GM18861 (cell line): ENCODE results near the gene TUG1.

Experiments
- ATAC-seq: cut with Tn5 transposase; IDR thresholded peaks from one replicate; pipeline ENCODE4 v1.9.1; 2021; ENCODE audit not compliant: unreplicated experiment

TUG1 gene

DNA sequence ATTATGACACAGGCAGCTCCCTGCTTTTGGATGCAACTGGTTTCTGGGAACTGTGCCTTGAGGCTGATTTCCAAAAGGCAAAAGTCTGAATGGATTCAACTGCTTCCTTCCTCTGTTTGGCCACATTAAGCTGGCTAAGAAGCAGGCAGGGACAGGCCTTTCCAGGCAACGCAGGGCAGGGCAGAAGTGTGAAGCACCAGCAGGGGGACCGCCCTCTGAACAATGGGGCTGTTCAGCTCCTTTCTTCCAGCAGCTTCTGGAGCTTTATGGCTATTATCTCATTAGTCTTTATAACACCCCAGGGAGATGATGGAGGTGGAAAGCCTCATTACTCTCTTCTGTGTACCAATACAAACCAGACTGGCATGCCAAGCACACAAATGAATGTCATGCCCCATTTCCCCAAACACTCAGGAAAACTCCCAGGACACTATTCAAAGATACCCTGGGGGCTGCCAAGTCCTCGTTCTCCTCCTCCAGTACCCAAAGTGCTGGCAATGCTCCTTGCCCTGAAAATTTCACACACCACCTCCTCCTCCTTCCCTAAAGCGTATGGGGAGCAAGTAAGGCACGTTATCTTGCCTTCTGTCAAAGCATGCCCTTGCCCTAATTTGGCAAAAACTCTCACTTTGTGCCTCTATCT lies 21.8 kb upstream of the TUG1 start:
- no peak for ATAC-seq

DNA sequence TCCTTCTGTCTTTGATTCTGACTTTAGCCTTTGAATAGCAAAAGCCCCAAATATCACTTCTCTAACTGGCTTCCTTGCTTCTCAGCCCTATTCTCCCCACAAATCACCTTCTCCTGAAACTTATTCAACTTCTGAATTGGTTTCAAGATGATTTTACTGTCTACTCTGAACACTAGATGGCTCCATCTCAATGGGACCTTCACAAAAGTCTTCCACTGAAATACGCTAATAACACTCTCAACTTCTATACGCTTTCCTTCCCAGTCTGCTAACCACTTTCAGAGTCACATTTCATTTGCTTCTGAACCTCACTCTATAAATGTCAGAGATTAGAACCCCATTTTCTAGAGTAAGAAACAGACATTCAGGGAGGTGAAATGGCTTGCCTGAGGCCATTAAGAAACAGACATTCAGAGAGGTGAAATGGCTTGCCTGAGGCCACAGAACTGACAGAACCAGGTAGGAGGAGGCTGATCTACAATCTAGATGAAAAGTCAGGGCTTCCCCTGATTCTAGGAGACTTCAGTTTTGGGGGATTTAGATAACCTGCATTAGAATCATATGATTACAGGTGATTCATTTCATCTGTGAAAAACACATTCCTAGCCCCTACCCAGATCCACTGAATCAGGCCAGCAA lies 21.1 kb upstream of the TUG1 start:
- ATAC-seq, result no peak

- ATAC-seq, result no peak
These were observed 20.1 kb upstream of the TUG1 start for GRCh38 chr22:30948930-30949342.

GRCh38 chr22:30949934-30950660 lies 19.0 kb upstream of the TUG1 start:
- ATAC-seq, result no peak

- ATAC-seq, result no peak
These were observed 15.9 kb upstream of the TUG1 start for GRCh38 chr22:30953206-30953605.

DNA sequence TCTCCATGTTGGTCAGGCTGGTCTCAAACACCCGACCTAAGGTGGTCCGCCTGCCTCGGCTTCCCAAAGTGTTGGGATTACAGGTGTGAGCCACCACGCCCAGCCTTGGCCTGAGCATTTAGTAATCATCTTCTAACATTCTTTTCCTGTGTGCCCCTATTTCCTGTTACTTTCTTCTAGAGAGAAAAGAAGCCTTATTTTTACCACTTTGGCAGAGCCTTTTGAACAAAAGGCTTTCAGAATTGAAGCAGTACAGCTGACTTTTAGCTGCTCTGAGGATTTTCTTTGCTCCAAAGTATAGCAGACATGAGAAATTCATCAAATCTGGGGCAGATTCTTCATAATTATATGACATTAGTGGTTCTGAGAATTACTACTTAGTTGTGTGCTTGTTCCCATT lies 13.9 kb upstream of the TUG1 start:
- ATAC-seq, result no peak

DNA sequence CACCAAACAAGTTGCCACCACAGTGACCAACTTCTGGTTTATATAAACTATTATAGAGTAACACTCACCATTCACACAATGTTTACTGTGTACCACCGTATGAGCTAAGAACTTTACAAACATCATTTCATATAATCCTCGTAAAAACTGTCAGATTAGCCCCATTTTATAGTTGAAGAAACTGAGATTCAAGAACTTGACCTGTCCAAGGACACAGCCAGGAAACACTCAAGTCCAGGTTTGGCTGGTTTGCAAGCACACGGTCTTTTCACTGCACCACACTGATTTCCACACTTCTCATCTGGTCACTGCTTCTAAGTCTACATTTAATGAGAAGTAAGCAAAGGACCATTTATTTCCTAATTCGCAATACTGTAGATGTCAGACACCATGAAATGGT lies 4.2 kb upstream of the TUG1 start:
- ATAC-seq, result no peak

DNA sequence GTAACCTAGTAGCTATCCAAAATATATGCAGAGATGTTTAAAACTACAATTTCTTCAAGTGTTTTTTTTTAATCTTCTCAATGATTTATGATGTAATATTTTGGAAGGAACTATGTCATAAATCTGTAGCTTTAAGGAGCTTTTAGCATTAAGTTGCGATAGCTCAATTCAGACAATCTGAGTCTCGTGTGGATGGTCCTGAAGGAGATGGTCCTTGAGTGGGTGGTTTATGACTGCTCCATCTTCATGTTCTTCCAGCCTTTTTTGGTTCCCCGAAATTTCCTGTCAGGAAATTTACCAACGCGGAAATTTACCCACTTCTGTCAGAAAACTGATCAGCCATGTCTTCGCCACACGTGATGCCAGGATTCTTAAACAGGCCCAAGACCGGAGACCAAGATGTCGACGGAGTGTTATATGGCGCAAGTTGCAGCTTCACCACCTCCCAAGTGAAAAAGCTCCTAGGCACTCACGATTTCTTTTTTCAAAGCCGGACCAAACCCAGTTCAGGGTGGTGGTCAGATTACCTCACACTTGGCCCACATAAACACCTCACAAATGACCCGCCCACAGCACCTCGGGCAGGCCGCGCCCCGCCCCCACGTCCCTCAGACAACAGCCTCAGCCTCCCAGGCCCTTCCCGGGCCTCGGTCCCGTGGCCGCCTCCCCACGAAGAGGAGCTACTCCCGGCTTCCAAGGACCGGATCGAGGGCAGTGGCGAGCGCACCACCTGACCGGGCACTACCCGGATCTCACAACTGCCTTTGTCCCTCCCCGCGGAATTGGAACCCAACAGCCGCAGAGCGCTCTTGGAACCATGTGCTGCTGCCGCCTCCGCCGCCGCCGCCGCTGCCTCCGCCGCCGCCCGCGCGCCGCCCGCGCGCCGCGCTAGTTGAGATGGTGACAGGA lies 796 bp upstream of the TUG1 start, which contains the start of gene MORC2:
Gene MORC2, minus strand, starts transcription at position 760 of the 909 bp plus-strand sequence. CDS start 885 bp downstream, outside the sequence.
- ATAC-seq, result no peak

GRCh38 chr22:30969532-30970355 lies 679 bp downstream of the TUG1 start:
- ATAC-seq, result peak; percentile 31

DNA sequence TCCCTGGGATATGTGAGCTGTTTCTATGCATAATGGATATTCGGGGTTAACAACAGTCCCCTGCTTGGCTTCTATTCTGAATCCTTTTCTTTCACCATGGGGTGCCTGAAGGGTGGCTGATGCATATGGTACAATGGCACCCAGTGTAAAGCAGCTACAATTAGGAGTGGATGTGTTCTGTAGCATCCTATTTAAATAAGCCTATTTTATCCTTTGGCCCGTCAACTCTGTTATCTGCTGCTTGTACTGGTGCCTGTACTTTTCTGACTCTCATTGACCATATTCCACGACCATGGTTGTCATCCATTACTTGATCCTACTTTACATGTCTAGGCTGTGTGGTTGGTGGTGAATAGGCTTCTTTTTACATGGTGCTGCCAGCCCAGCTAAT lies 1.3 kb downstream of the TUG1 start:
- no peak for ATAC-seq

GRCh38 chr22:30978304-30978962 lies 9.4 kb downstream of the TUG1 start:
- no peak for ATAC-seq

DNA sequence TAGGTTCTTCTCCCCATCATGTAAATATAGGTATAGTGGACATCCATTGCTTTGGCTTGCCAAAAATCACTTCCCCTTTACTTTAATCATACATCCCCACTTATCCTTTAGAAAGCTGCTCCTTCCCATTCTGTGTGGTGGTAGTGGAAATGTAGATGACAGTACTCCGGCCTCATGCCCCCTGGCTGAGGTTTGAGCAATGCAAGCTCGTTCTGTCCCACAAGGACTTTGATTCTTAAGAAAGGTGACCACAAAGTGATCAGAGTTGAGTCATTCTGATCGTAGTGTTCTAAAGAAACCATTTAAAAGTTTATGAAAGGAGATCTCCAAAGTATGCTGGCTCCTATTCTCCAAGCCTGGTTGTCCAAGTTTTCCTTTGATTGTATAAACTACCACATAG lies 10.9 kb downstream of the TUG1 start:
- no peak for ATAC-seq

DNA sequence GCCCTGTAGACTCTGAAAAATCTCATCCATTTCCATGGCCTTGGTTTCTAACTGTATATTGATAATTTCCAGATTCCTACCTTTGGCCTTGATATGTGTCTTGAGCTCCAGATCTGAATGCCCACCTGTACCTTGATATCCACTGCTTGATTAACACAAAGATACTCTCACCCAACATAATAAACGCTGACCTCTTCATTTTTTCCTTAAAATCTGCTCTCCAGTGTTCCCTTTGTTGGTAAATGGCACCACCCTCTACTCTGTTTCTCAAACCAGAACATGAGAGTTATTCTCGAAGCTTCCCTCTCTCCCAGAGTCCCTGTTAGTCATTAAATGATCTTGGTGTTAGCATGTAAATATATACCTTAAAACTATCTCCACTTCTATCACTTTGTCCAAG lies 13.4 kb downstream of the TUG1 start:
- no peak for ATAC-seq

DNA sequence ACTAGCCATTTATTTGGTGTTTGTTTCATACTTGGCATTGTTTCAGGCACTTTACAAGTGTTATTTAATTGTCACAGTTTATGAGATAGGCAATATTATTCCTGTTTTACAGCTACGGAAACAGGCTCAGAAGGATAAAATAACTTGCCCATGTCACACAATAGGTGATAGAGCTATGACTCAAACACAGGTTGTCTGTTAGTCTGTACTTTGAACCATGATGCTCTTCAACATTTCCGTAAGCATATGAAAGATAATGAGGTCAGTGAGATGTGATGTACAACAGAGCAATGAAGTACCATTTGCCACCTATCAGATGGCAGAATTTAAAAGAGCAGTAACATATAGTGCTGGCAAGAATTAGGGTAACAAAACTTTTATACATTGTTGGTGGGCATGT lies 15.3 kb downstream of the TUG1 start:
- no peak for ATAC-seq

DNA sequence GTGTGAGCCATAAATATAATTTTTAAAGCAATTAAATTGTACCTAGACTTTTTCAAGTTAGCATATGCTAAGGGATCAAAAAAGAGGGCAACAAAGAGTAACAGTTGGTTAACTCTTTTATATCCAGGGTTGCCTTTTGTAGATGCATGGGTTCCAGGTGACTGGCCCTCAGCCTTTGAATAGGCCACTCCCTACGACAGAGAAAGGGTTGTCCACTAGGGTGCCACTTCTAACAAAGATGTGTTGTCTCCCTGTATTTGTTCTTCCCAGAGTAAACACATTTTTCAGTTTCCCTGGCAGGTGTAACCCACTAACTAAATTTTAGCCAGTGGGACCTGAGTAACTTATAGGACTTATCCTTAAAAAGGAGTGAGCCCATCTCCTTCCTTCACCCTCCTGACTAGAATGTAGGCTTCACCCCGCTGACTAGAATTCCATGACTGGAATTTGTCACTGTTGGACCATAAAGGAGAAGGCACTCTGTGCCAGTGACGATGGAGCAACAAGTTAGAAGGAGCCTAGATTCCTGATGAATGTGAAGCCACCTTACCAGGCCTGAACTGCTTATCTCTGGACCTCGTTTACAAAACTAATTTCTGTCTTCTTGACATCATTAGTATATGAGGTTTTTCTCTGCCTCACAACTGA lies 16.6 kb downstream of the TUG1 start:
- no peak for ATAC-seq

- ATAC-seq, result no peak
These were observed 20.4 kb downstream of the TUG1 start for GRCh38 chr22:30989474-30989873.

- ATAC-seq, result no peak
These were observed 21.6 kb downstream of the TUG1 start for GRCh38 chr22:30990690-30991089.

DNA sequence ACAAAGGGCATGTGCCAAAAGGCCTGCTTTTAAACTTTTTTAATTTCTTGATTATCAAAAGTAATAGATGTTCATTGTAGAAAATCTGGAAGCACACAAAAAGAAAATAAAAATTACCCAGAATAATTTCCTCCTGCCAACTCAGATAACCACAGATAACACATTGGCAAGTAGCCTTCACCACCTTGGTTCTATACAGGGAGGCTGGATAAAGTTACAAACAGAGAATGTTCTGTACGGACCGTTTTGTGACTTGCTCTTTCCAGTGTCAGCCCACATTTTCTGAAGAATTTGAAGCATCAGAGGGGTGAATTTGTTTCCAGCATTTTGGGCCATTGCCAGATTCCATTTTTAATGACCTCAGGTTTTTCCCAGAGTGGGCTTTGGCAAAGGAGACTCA lies 23.5 kb downstream of the TUG1 start:
- ATAC-seq, result no peak

GRCh38 chr22:30994960-30995359 lies 25.9 kb downstream of the TUG1 start:
- ATAC-seq, result no peak
